HUES48 (cell line): ENCODE data around the gene OAF.

Source experiments
- H3K27ac ChIP-seq: one replicate; pipeline ENCODE4 v1.7.0; 2013; ENCODE audit warnings: low read depth, low read length, inconsistent platforms
- H3K27me3 ChIP-seq: 2 replicates; pipeline ENCODE4 v1.6.1; 2013; ENCODE audit warnings: mild to moderate bottlenecking, low read length; ENCODE audit not compliant: control insufficient read depth, insufficient read depth
- H3K36me3 ChIP-seq: 2 replicates; pipeline ENCODE4 v1.6.1; 2013; ENCODE audit warnings: low read length; ENCODE audit not compliant: control insufficient read depth, insufficient read depth
- H3K4me1 ChIP-seq: 2 replicates; pipeline ENCODE4 v1.6.1; 2013; ENCODE audit warnings: mild to moderate bottlenecking, low read length; ENCODE audit not compliant: control insufficient read depth, insufficient read depth
- H3K4me3 ChIP-seq: 2 replicates; pipeline ENCODE4 v1.5.1; 2013; ENCODE audit warnings: mild to moderate bottlenecking, low read depth, low read length
- H3K9ac ChIP-seq: 2 replicates; pipeline ENCODE4 v1.6.1; 2013; ENCODE audit warnings: mild to moderate bottlenecking, low read depth, low read length, moderate library complexity
- H3K9me3 ChIP-seq: 2 replicates; pipeline ENCODE4 v1.6.1; 2013; ENCODE audit warnings: low read length; ENCODE audit not compliant: control insufficient read depth, insufficient read depth

OAF gene

GRCh38 chr11:120217941-120218694 lies 7.3 kb downstream of the OAF start:
- no peaks in the 10 kb centered on the region for H3K36me3 ChIP-seq
- no peak overlapping the region for H3K4me3 ChIP-seq
- H3K9me3 ChIP-seq, result no peaks in the 10 kb centered on the region
- no peak overlapping the region for H3K9ac ChIP-seq
- H3K4me1 ChIP-seq, result peaks cover 4% of the 10 kb centered on the region
- peaks cover 68% of the 10 kb centered on the region for H3K27me3 ChIP-seq
- no peak overlapping the region for H3K27ac ChIP-seq

DNA sequence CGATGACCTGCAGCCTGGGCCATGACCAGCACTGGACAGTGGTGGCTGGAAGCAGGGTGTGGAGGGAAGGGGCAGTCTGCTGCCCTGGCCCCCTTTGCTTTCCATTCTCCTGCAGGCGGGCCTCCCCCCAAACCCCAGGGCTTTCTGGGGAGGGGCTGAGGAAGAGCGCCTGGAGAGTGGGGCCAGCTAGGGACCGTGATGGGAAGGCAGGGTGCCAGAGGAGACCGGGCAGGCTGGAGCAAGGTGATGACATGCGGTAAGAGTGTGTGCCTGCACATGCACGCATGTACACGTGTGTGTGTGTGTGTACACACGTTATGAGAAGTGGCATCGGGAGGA lies 7.8 kb downstream of the OAF start:
- no peak overlapping the region for H3K9ac ChIP-seq
- H3K9me3 ChIP-seq, result no peaks in the 10 kb centered on the region
- no peaks in the 10 kb centered on the region; the same call in 1 of the 2 replicates for H3K4me1 ChIP-seq
- no peak overlapping the region for H3K27ac ChIP-seq
- no peaks in the 10 kb centered on the region for H3K36me3 ChIP-seq
- no peak overlapping the region for H3K4me3 ChIP-seq
- peaks cover 63% of the 10 kb centered on the region for H3K27me3 ChIP-seq

DNA sequence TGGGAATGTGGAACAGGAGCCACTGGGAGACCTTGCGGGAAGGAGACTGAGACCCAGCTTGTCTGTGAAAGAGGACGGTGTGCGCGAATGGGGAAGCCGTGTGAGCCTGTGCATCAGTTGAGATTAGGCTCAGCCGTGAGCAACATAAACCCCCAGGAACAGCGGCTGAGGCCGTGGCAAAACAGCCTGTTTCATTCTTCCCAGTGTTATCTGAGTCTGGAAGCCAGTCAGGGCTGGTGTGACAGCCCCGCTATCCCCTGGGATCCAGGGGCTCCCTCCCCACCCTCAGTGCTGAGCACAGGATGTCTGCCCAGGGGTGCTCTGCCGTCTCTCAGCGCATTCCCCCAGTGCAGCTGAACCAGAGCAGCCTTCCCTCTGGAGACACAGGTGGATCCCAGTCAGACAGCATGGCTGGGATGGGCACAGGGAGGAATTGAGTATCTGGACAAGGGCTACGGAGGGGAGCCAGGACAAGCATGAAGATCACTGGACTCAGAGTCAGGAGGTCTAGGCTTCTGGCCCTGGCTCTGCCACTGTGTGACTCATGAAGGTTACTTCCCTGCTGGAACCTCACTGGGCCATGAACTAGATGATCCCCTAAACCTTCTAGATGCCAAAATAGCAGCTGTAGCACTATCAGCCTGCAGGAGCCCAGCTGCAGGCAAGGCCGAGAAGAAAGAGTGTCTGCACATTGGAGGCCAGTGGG lies 8.6 kb downstream of the OAF start:
- Histone ChIP-seq H3K9ac (no peak overlapping the region), H3K27ac (no peak overlapping the region), H3K4me3 (no peak overlapping the region), H3K27me3 (peaks cover 62% of the 10 kb centered on the region), H3K36me3 (no peaks in the 10 kb centered on the region), H3K4me1 (no peaks in the 10 kb centered on the region; the same call in 1 of the 2 replicates), H3K9me3 (no peaks in the 10 kb centered on the region)

GRCh38 chr11:120219938-120220746 lies 9.3 kb downstream of the OAF start:
- Histone ChIP-seq H3K9ac (no peak overlapping the region), H3K9me3 (no peaks in the 10 kb centered on the region), H3K36me3 (no peaks in the 10 kb centered on the region), H3K4me1 (no peaks in the 10 kb centered on the region; the same call in 1 of the 2 replicates), H3K4me3 (no peak overlapping the region), H3K27me3 (peaks cover 62% of the 10 kb centered on the region), H3K27ac (no peak overlapping the region)

DNA sequence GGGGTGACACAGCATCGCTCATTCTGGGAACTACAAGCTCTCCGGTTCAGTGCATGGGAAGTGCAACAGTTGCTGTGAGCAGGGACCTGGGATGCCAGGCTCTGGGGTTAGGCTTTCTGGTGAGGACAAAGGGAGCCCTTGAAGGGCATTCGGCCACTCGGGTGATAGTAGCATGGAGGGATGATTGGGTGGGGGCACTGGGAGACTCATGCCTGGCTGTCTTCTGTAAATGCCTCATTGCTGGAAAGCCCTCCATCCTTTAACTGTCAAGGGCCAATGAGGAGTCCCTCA lies 9.9 kb downstream of the OAF start:
- H3K9ac ChIP-seq, result no peak overlapping the region
- peaks cover 57% of the 10 kb centered on the region for H3K27me3 ChIP-seq
- H3K27ac ChIP-seq, result no peak overlapping the region
- no peaks in the 10 kb centered on the region for H3K36me3 ChIP-seq
- H3K4me3 ChIP-seq, result no peak overlapping the region
- no peaks in the 10 kb centered on the region for H3K9me3 ChIP-seq
- no peaks in the 10 kb centered on the region; the same call in 1 of the 2 replicates for H3K4me1 ChIP-seq

DNA sequence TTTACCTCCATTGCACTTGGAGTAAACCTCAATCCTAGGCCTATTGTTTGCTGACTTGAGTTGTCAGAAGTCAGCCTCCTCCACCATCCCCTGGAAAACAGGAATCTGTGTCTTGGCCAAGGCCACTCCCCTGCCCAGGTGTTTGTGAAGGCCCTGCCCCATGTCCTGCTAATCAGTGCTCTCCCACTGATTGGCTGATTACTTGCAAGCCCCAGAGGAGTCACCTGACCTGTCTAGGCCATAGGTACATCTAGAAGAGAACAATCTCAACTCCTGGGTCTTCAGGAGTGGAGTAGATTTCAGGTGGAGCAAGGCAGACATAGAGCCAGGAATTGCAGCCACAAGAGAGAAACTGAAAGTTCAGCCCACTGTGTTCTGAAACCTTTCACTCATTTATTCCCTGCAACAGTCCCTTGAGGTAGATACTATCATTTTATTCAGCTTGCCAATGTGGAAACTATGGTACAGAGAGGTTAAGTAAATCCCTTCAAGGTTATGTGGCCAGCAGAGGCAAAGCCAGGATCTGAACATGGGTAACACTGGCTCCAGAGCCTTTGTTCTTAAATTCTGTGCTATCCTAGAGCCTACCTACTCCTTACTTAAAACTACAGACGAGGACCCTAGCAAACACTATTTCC lies 10.4 kb downstream of the OAF start:
- Histone ChIP-seq H3K27ac (no peak overlapping the region), H3K27me3 (peaks cover 51% of the 10 kb centered on the region), H3K36me3 (no peaks in the 10 kb centered on the region), H3K4me3 (no peak overlapping the region), H3K9ac (no peak overlapping the region), H3K4me1 (no peaks in the 10 kb centered on the region; the same call in 1 of the 2 replicates), H3K9me3 (no peaks in the 10 kb centered on the region)

GRCh38 chr11:120222916-120223315 lies 12.1 kb downstream of the OAF start:
- H3K4me1 ChIP-seq, result no peaks in the 10 kb centered on the region; the same call in 1 of the 2 replicates
- H3K27ac ChIP-seq, result no peak overlapping the region
- H3K36me3 ChIP-seq, result no peaks in the 10 kb centered on the region
- H3K27me3 ChIP-seq, result peaks cover 35% of the 10 kb centered on the region
- no peaks in the 10 kb centered on the region for H3K9me3 ChIP-seq
- H3K9ac ChIP-seq, result no peak overlapping the region
- no peak overlapping the region for H3K4me3 ChIP-seq

- Histone ChIP-seq H3K4me3 (no peak overlapping the region), H3K9me3 (no peaks in the 10 kb centered on the region), H3K36me3 (no peaks in the 10 kb centered on the region), H3K9ac (no peak overlapping the region), H3K27me3 (peaks cover 32% of the 10 kb centered on the region), H3K27ac (no peak overlapping the region), H3K4me1 (no peaks in the 10 kb centered on the region; the same call in 1 of the 2 replicates)
These were observed 13.0 kb downstream of the OAF start for GRCh38 chr11:120223793-120224192.

- H3K4me1 ChIP-seq, result no peaks in the 10 kb centered on the region; the same call in 1 of the 2 replicates
- H3K27ac ChIP-seq, result no peak overlapping the region
- no peak overlapping the region for H3K9ac ChIP-seq
These were observed 13.5 kb downstream of the OAF start for GRCh38 chr11:120224361-120224760.

DNA sequence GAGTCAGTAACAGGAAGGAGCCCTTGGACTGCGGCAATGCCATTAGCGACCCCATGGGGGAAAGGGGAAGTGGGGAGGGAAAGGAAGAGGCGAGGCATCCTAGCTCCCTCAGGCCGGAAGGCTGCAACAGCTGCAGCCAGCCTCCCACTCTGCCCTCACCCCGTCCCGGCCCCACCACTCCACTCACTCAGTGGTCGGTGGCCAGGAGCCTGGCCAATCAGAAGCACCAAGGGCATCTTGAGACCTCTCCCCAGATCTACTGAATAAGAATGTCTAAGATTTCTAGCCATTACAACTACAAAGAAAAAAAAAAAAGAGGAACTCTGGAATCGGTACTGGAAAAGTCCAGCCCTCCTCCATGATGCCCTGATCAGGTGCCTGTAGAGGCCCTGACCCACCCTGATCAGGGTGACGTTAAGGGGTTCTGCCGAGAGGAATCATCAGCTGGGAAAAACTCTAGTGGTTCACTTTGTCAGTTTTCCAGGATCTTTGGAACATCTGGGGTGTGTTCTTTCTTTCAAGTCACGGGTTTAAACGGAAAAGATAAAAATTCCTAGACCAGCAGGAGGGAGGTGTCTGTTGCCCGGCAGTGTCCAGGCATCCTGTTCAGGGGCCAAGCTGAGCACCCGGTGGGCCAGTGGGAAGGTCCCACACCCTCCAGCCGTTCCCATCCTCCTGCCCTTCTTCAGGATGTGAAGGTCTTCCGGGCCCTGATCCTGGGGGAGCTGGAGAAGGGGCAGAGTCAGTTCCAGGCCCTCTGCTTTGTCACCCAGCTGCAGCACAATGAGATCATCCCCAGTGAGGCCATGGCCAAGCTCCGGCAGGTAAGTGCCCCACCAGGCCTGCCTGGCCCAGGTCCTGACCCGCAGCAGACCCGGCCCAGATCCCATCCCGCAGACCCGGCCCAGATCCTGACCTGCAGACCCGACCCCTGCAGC lies 14.4 kb downstream of the OAF start:
- H3K9ac ChIP-seq, result no peak overlapping the region
- H3K4me1 ChIP-seq, result no peaks in the 10 kb centered on the region; the same call in 1 of the 2 replicates
- no peaks in the 10 kb centered on the region for H3K36me3 ChIP-seq
- no peak overlapping the region for H3K4me3 ChIP-seq
- H3K9me3 ChIP-seq, result no peaks in the 10 kb centered on the region
- peaks cover 21% of the 10 kb centered on the region for H3K27me3 ChIP-seq
- no peak overlapping the region for H3K27ac ChIP-seq

More at GRCh38 chr11:120224361-120224760, 13.5 kb downstream of the OAF start:
- H3K9me3 ChIP-seq, result no peaks in the 10 kb centered on the region
- no peaks in the 10 kb centered on the region for H3K36me3 ChIP-seq
- no peak overlapping the region for H3K4me3 ChIP-seq
- peaks cover 30% of the 10 kb centered on the region for H3K27me3 ChIP-seq
